C1 segment of cervical spinal cord (tissue), 14 donors: ENCODE results near the gene NPR2.

ENCODE experiments used
- DNase-seq, 14 donors: peaks; one replicate each; lab custom pipeline; 2025; lab: John Stamatoyannopoulos, UW

Gene NPR2

GRCh38 chr9:35791297-35791921 is at the start of gene NPR2:
Gene NPR2 (plus strand): TSS chr9:35791591. CDS start chr9:35792409, 818 bp downstream.
- DNase-seq: peak in 6 of 14 donors; percentile 18 to 45 (median 43)

GRCh38 chr9:35741740-35742139 is 49.7 kb upstream of the NPR2 start:
- no peak for DNase-seq

- no peak for DNase-seq
These were observed 47.9 kb upstream of the NPR2 start for GRCh38 chr9:35743452-35743851.

GRCh38 chr9:35743880-35744518 is 47.4 kb upstream of the NPR2 start:
- no peak for DNase-seq

- DNase-seq: no peak
These were observed 45.8 kb upstream of the NPR2 start for GRCh38 chr9:35745569-35745968.

DNA sequence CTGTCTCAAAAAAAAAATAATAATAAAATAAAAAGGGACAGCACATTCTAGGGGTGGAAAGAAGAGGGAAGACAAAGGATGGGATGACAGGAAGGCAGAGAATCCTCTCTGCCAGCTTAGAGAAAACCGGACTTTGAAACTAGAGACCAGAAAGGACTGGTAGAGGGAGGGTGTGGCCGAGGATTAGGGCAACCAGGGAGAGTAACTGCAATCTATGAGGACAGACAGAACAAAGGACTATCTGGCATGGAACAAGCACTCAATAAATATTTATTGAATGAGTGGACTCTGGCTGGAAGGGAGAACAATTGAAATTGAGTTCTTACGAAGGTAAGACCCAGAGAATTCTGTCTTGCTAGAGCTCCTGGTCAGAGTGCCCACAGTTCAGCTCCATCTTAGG is 44.8 kb upstream of the NPR2 start:
- no peak for DNase-seq

DNA sequence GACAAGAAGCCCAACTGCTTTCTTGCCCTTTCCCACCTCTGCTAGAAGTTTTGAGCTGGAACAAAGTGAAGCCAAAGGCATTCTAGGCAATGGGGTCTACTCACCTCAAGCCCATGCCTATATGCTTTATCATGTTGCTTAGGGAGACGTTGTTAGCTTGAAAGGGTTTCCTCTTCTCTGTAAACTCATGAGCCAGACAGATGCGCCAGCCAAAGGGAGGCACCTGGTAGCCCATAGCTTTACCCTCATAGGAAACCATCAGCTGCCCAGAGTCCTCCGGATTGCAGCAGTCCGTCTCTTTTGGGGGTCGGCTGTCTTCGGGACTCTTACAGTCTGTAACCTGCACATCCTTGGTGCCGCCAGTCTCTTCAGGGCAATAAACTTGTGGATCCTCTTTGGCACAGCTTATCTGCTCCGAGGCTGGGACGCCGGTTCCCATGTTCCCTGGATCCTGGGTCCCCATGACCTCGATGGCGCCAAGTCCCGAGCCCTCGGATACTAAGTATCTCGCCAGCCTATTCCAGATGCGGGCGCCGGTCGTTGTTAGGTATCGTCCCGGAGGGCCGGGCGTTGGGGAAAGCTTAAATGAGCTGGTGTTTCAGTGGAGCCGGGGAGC is 43.0 kb upstream of the NPR2 start:
- DNase-seq: no peak

DNA sequence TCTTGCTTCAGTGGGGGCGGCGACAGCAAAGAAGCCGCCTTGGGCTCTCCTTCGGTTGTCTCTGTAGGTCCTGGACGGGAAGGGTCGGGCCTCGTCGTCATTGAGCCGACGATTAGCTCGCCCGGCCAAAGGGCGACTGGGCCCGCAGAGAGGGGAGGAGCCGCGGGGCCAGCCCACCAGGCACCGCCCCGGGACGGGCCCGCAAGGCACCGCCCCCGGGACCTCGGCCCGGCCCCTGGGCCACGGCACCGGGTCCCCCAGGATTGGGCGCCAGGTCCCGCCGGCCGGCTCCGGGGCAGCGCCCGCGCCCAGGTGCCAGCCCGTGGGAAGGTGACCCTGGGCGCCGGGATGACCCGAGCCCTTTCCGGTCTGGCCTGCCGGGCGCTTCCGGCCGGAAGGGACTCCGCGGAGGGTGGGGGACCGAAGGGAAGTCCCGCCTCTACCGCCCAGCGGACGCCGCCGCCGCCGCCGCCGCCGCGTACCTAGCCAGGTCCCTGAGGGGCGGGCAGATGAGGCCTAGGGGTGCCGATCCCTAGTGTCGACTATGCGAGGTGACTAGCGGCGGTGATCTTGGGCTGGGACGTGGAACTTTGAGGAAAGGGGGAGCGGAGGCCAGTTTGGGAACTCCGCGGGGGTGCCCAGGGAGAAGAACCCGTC is 42.4 kb upstream of the NPR2 start, which contains the start of the genes GBA2 and RGP1:
Gene GBA2, minus strand, starts transcription at position 371 of the 657 bp plus-strand sequence. CDS start 524 bp downstream, outside the sequence.
Gene RGP1, plus strand, starts transcription at position 430 of the 657 bp plus-strand sequence. CDS start 469 bp downstream, outside the sequence.
- DNase-seq: peak in 13 of 14 donors; percentile 36 to 86 (median 72)

DNA sequence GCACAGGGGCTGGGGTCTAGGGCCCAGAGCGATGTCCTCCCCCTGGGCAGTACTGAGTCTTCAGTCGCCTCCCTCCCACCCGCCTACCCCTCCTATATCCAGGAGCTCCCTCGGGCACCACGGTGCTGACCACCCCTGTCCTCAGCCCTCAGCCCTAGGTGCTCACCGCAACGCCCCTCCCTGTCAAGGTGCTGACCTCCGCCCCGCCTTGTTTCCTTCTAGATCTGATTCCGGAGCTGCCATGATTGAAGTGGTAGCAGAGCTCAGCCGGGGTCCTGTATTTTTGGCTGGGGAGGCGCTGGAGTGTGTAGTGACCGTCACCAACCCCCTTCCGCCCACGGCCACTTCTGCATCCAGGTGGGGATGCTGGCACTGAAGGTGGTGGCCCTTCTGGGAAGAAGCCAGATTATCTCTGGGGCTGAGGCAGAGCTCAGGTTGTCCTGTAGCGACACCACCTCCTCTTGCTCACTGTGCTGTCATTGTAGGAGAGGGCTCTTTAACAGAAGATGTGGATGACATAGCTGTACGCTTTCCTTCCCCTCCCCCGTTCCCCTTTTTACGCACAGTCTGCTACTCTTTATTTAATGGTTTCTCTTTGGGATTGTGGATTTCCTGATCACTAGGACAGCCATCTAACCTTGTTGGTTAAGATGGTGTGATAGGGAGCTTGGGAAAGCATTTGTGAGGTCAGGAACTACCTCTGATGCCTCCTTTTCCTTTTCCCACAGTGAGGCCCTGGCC is 41.7 kb upstream of the NPR2 start:
- DNase-seq: peak in 1 of 14 donors; percentile 74

- DNase-seq: peak in 2 of 14 donors; percentile 9 to 10
These were observed 41.2 kb upstream of the NPR2 start for GRCh38 chr9:35750256-35750531.

DNA sequence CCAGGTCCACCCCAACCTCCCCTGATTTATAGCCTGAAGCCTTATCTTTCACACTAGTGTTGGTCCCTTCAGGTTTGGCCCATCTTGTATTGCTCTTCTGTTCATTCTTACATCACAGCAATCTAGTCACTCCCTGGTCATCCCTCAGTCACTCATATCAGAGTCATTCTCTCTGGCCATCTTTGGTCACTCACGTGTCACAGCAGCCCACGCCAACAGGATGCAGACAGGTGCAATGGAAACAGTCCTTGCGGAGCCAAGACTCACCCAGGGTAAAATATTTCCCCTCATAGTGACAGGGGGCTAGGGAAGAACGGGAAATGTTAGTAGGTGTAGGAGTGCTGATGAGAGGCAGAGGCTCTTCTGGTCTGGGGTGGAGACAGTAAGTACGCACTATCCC is 37.9 kb upstream of the NPR2 start:
- no peak for DNase-seq

GRCh38 chr9:35754264-35754663 is 37.1 kb upstream of the NPR2 start, which contains the start of gene MSMP:
Gene MSMP (minus strand): TSS chr9:35754276. CDS start chr9:35754129, 147 bp downstream.
- DNase-seq: no peak

- DNase-seq: no peak
These were observed 36.3 kb upstream of the NPR2 start for GRCh38 chr9:35755071-35755470.

DNA sequence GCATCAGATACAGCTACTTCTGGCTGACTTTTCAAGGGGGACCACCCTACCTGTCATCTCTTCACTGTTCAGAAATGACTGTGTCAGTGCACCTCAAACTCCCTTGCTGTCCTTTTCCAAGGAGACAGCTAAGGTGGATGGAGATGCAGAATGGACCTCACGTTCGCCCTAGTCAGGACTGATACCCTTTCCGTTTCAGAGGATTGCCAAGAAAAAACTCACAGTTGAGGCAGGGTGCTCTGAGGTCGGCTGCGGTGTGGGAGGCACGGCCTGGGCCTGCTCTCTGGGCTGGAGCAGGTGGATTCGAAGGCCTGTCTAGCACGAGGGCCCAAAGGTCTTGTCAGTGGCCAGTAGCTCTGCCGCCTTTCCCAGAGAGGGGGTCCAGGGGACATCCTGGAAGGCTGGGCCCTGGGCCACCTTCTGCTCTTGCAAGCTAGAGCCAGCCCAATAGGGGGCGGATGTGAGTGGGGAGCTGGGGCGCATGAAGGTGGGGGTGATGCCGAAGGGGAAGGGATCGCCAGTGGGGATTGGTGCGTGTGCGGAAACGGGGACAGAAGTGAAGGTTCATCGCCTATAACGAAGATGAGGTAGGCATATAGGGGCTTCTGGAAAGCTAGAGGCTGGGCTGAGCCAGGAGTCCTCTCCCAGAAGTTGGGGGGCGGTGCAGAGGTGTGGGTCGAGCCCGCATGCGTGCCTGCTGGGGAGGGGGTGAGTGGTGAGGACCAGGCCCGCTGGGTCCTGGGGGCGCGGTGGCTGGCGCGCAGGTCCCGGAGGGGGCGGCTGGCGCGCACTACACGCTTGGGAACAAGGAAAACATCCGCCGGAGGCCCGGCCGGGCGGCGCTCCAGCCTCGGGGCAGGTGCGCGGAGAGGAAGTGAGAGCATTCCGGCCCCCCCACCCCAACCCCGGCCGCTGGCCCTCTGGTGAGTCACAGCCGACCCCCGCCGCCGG is 34.8 kb upstream of the NPR2 start:
- peak in 8 of 14 donors; percentile 50 to 76 (median 68) for DNase-seq

DNA sequence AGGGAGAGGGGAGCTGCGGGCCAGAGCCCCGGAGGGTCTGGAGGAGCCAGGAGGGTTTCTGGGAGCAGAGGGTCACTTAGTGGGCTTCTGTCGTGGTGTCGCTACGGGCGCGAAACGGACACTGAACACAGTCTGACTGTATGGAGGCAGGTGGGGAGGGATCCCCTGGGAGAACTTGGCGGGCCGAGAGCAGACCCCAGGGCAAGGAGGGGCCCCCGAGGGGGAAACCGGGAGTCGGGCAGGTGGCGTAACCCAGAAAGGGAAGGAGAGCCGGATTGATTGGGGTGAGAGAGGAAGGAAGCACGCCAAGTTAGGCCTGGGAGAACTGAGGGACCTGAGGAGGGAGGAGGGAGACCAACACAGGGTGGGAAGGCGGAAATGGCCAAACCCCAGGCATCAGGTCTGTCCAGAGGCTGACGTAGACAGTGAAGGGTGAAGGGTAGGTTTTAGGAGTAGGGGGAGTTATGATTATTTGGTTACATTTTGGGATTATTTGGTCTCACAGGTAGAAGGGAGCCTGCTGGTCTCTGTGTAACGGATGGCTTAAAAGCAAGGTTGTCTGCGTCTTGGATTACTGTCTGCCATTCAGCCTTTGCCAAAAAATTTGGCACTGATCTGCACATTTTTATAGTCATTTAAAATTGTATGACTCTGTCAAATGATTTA is 34.0 kb upstream of the NPR2 start:
- peak in 8 of 14 donors; percentile 36 to 83 (median 53) for DNase-seq

- DNase-seq: no peak
These were observed 33.5 kb upstream of the NPR2 start for GRCh38 chr9:35757892-35758275.

- no peak for DNase-seq
These were observed 32.8 kb upstream of the NPR2 start for GRCh38 chr9:35758475-35759050.

DNA sequence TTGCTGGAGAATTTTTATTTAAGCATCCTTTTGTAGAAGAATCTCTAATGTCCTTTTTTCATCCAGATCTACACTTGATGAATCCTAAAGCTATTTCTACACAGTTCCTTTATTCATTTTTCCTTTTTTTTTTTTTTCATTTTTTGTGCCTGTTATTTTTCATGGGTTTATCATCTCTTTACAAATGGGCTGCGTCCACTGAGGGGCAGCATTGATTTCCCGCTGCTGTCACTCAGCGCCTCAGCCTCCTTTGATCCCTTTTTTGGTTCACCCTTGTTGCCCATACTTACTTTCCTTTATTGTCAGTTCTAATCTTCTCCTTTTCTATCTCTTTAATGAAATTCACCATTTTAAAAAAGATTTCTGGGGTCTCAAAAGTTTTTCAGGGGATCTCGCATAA is 31.6 kb upstream of the NPR2 start:
- DNase-seq: no peak

DNA sequence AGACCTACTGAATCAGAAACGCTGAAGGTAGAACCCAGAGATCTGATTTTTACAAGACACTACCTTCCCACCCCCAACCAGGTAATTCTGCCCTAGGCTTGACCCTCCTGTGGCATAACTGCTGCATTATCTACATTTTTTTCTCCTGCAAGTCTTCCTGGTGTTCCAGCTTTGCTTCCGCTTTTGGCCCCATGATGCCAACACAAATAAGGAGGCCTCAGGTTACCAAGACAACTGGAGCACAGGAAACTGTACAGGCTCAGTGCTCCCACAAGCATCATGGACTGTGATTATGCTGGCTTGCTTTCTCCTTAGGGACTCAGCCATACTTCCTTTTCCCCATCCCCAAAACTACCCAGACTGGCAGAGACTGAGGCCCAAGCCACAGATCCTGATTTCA is 30.7 kb upstream of the NPR2 start:
- no peak for DNase-seq

DNA sequence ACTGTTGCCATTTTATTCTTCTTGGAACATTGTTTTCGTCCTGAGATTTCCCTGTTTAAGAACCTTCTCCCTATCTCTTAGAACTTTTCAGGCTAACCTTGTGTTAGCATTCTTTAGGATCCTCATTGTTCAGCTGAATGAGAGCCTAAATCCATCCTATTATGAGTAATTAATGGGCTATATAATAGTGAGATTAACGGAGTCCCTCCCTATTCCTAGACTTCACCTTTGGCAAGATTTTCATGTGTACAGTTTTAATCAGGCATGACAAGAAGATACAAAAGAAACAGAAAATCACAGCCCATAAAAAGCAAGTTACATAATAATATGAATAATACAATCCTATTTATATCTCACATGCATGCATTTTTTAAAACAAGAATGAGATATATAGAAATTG is 28.2 kb upstream of the NPR2 start:
- DNase-seq: no peak
